HG03575 (cell line): ENCODE measurements around the gene STX11.

Experiments used
- ATAC-seq: cut with Tn5 transposase; IDR thresholded peaks from one replicate; pipeline ENCODE4 v1.9.1; 2021; ENCODE audit not compliant: unreplicated experiment, insufficient number of reproducible peaks, low FRiP score; ENCODE audit errors: extremely low read depth

The STX11 gene

DNA sequence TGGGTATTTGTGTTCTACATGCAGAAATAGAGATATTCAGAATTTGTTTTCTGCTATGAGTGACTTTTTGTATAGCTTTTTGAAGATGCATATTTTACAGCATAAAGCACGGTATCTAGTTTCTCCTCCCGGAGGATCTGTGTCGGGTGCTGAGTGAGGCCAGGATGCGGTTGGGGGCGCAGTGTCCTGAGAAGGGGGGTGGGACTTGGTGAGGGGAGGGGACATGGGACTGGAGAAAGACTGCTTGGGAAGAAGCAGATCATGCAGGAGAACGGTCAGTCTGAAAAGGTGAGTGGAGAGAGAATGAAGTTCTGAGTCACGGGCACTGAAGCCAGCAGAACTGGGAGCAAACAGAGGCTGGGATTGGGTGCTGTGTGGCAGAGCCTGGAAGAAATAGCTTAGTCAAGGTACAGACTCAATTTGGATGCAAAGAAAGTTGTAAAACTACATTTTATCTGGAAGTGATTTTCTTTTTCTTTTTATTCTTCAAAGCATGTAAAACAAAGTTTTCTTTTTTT is 44.0 kb downstream of the STX11 start:
- no peak for ATAC-seq

DNA sequence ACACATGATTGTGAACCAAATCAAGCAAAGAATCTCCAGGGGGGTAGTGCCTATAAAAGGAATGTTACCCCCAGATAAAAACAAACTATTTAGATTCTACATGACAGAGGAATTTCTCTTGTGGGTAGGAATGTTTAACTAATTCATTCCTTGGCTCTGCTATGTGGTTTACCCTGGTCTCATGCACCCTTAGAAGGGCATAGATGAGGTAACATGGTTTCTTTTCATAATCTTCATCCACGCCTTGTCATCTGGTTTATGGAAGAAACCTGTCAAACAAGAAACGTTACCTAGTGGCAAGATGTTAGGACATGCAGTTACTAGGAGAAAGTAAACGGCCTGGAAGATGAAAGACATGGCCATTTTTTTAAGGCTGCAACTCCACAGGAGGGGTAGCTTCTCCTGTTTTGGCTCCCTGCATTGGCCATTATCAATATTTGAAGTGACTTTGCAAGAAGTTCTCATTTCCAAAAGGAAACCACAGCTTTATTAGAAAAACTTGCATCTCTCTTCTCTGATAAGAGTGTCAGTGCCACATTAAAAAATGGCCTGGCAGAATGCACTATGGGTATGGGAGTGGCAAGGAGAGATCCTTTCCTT is 45.5 kb downstream of the STX11 start:
- no peak for ATAC-seq

DNA sequence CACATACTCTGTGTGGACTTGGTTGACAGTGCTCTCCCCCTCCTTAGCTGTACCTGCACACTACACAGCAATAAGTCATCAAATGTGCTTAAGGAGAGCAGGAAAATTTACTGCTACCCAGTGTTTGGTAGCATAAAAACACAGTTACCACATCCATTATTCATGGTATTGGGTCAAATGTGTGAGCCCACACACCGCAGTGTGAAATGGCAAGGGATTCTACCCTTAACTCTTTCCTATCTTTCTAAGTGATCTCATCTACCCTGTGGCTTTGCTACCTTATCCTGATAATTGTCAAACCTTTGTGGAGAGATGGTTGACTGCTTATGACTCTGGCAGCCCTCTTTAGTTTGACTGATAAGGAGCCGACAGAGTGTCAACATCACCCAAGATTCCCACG is 47.6 kb downstream of the STX11 start:
- no peak for ATAC-seq

DNA sequence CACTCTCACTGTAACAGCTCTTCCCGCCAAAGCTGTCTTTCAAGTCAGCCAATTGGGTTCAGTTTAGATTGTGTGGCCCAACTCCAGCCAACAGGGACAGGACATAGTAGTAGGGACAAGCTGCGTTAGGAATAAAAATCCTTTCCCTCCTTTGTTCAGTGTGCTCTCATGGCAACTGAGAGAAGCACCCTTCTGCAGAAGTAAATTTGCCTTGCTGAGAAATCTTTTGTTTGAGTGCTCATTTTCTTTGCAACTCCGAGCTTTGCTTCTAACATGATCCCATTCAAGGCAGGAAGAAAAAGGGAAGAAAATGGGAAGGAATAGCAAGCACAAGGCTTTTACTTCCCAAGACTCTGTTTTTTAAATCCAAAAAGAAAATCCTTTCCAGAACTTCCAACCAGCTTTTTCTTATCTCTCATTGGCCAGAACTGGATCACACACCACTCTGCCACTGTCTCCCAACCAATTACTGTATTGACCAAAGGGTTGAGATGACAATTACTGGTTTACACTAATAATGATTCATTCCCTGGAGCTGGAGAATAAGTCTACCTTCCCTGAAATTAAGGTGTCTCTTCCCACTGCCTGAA is 52.7 kb downstream of the STX11 start:
- no peak for ATAC-seq

DNA sequence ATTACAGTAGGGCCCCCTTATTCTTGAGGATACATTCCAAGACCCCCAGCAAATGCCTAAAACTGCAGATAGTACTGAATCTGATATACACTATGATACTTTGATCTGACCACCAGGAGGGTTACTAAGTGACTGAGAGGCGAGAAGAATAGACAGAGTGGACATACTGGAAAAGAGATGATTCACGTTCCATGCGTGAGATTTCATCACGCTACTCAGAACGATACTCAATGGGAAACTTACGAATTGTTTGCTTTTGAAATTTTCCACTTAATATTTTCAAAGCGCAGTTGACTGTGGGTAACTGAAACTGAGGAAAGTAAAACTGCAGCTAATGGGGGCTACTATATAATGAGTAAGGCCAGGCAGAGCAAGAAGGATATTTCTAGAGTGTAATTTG is 60.8 kb downstream of the STX11 start:
- ATAC-seq, result no peak

DNA sequence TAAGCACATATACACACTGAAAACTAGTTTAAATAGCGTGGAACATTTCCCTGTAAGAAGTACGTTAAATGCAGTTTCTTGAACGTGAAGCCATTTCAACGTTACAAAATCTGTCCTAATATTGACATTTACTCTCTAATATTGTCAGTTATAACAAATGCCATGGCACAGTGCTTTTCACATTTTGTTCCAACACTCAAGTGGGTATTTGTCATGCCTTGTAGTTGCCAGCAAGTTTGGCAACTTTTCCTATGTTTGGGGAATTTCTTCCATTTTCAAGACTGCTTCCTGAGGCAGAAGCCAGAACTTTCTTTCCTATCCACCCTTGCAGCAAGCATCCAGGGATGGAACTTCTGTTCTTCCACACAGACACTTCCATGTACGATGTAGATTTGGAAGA is 63.0 kb downstream of the STX11 start:
- ATAC-seq, result no peak

DNA sequence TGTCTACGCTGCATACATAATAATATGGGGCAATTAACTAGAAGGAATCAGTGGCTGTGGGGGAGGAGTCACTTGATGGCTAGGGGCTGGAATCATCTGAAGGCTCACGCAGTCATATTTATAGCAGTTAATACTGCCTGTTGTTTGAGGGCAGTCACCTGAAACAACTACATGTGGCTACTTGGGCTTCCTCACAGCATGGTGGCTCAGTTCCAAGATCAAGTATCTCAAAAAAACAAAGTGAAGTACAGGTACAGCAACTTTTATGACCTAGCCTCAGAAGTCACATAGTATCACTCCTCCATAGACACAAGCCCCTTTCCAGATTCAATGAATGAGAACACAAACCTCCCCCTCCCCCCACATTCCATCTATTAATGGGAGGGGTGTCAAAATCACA is 63.7 kb downstream of the STX11 start:
- ATAC-seq, result no peak

DNA sequence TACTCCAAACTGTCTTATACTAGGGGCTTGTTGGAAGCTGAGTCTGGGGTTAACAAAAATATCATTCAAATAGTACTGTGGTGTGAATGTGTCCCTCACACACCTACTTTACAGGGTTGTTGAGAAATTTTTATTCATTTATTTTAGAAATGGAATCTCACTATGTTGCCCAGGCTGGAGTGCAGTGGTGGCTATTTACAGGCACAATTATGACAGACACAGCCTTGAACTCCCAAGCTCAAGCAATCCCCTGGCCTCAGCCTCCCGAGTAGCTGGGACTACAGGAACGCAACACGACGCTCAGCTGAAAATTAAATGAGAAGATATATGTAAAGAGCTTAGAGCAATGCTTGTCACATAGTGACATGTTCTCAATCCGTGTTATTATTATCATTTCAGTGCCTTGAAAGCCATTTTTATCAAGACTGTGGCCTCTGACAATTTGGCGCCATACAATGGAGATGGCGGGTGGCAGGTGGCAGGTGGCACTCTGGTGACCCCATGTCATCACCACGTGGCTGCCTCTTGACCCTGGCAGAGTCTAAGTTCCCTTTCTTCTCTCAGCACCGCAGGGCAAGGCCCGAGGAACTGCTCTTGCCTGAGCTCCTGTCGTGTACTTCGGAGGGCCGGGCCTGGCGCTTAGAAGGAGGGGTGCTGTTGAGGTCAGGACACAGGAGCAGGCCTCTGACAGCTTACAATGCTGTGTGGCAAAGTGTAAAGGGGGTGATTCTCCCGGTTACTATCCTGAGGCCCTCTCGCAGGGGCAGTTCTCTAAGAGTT is 64.5 kb downstream of the STX11 start:
- ATAC-seq, result no peak

DNA sequence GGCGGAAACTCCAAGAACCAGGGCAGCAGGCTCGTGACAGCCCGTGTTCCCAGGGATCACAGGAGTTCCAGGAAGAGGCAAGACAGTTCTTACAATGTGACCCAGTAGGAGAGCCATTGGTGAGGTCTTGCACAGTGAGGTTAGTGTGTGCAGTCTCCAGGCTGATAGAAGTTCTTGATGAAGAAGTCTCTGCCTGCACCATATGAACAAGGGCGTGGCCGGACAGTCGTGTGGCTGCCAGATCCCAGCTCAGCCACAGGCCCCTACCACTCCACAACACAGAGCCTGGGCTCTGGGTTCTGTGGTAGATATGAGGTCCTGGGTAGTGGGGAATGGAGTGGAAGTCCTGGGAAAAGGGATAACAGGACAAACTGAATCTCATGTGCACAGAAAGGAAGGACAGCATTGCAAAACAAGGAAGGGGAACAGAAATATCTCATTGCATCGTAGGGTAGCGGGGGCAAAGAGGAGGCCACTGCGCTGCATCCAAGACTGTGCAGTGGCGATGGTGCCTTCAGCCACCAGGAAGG is 65.2 kb downstream of the STX11 start:
- no peak for ATAC-seq

DNA sequence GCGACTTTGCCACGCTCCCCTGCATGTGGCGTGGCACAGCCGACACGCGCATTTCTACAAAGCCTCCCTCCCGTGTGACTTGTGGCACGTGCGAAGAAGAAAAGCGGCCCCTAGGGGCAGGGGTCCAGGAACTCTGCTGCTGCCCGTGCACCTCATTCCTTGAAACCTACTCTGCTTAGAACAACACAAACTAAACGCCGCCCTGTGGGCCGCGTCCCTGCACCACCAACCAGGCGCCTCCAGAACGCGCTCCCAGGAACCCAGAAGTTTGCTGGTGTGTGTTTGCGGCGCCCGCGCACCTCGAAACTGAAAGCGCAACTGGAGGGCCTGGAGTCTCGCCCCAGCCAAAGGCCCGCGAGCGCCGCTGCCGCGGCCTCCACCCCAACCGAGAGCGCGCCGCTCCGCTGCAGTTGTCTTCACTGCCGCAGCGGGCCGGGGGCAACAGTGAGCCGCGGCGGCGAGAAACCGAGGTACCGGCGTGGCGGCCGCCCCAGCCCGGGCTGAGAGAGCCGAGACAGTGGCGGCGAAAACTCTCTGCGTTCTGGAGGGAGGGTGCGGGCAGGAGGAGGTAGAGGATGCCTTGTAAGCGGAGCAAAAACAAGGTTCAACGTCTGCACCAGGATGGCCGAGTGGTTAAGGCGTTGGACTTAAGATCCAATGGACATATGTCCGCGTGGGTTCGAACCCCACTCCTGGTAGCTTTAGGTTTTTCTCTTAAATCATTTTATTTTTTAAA is 65.8 kb downstream of the STX11 start:
- peak; percentile 51 for ATAC-seq

DNA sequence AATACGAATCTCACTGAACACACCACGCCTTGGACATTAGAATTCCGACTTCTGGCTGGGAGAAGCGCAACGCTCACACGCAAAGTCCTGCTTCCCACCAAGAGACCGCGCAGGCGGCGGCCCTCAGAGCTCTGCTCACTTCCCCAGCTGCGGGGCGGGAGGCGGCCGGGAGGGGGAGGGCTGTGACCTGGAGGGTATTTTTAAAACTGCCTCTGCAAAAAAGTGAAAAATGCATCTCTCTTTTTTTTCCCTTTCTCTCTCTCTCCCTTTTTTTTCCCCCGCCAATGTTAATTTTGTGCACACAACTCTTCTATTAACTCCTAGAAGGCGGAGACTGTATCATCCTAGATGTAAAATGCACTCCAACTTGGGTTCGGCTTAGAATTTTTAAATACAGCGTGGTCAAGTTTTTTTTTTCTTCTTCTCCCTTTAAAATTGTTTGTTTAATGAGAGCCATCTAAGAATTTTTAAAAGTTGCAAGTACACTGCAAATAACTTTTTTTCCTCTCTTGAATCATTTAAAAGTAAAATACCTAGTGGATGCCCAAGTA is 66.4 kb downstream of the STX11 start:
- peak; percentile 18 for ATAC-seq

DNA sequence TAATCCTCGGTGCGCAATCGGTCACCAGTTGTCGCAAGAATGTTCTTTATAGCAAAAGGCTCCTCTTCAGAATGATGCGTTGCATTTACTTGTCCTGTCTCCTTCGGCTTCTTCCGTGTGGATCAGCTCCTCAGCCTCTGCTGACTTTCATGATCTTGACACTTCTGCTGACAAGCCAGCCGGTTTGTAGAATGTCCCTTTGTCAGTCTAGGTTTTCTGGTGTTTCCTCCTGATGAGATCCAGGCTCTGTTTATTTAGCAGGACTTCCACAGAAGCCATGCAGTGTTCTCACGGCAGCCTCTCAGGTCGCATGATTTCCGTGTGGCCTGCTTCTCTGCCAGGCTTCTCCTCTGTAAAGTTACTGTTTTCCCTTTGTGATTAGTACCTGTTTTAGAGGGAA is 66.9 kb downstream of the STX11 start:
- ATAC-seq, result no peak

DNA sequence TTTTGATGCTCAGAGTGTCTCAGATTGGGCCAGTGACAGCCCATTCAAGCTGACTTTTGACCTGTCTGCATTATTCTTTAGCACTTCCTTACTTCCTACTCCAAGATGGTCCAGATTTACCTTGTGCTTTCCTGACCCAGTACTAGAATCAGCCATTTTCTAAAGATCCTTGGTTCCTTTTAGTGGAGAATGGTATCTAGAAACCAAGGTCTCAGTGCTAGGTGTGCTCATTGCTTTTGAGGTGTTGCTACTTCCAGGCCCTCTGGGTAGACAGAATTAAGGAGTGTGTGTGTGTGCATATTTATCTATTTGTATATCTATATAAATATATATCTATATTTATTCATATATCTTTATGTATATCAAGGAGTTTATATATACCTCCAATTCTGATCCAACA is 67.5 kb downstream of the STX11 start:
- ATAC-seq, result no peak

DNA sequence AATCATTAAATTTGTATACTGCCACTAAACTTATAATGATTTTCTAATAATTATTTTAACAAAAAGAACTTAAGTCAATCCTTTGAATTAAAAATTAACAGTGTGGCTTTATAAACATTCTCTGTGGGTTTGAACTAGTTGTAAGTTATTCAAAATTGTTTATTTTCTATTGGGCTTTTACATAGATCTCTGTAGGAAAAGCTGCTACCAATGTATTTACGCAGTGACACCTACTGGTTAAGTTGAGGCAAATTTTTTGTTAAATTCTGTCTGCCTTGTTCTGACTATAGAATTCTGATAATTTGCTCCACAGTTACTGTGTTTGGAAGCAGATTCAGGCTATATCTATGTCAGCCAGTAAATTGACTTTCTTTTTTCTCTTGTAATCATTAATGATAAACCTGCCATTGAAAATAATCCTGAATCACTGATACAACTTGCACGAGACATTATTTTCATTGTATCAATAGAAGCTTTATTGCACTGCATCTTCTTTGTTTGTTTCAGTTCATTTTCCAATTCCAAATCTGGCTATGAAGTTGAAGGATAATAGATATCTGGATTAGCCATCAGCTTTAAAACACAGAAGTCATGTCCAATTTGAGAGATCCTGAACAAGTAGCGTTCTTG is 68.9 kb downstream of the STX11 start:
- ATAC-seq, result no peak

DNA sequence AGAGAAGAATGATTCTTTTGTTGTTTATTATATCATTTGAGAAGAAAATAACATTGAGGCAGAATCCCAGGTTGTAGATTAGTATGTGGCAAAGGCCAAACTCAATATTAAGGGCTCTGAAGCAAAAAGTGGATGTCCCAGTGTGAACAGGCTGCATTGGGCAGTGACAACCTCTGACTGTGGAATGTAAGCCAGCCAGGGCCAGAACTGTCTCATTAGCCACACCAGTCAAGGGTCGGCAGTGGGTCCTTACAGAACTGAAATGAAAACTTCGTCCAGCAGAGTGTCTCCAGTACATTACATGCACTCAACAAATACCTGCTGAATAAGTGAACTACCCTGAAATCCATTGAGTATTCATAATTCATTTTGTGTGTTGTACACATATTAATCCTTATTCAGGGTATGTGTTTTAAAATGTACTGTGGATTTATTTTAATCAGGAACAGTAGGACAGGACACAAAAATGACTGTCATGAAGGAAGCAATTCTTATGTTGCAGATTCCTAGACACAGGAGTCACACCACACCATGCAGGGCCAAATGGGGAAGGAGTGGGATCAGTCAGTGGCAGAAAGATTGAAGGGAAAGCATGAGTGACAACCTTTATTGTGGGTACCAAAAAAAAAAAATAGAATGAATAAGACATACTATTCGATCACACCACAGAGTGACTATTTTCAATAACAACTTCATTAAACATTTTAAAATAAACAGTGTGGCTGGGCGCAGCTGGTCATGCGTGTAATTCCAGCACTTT is 69.9 kb downstream of the STX11 start:
- no peak for ATAC-seq

DNA sequence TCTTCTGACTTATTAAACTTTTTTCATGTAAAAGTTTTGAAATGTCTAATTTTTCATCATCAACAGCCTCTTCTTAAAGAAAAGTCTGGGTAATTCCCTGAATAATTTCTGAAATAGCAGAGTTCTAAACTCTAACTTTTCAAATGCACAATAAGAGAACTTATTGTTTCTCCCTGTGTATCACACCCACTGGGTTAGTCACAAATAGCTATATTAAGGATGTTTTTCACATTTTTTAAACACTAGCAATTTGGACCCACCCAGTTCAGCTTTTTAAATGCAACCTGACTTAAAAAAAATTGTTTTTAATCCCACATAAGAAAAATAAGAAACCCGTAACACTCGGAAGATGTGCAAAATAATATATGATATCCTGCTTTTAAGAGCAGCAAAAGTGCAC is 73.4 kb downstream of the STX11 start:
- no peak for ATAC-seq

DNA sequence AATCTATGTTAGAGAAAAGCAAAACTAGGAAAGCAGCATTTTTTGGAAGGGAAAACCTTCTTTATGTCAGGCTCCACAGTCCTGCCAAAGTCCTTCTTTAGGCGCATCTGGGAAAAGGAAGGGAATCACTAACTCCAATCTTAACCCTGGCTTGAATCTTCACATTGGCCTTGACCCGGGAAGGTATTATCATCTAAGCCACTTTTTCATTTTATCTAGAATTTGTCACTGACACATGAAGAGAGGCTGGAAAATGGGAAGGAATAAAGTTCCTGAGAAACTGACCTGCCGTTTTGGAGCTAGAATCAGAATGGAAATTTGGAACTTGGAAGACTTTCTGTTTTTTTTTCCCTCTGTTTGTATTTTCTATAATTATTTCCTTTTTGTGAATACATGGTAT is 81.4 kb downstream of the STX11 start:
- no peak for ATAC-seq

DNA sequence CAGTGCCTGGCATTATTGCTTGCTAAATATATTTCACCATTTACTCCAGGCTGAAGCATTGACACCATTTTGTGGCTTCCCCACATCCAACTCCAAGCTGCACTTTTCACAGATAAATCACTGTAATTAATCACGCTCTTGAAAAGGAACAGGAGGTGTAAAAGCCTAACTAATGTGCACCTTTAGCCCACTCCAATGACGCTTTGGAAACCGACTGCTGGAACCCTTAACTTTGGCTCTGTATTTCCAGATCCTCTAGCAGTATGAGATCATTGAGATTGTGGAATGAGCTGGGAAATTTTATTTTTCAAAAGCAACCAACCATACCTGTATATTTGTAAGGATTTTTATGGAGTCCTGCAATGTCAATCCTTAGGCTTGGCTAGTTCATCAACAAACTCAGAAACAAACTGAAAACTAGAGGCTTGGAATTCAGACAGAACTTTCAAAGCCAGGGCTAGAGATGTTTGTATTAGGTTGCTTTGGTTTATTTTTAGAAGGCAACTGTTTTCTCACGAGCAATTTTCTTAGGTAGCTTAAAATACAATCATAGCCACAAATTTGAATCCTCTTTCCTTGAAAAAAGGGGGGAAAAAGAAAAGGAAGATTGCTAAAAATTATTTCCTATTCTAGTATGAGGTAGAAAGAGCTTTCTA is 82.0 kb downstream of the STX11 start:
- no peak for ATAC-seq
